ENCODE data around the gene FOXO3. TPM values are rescaled to one million over a fixed set of nuclear protein-coding genes. Genes with fewer than 3 reads are reported as not detected.

FOXO3 gene
- total RNA-seq, 2 donors from 2014 or later, result 16.4 to 20.3 TPM

DNA sequence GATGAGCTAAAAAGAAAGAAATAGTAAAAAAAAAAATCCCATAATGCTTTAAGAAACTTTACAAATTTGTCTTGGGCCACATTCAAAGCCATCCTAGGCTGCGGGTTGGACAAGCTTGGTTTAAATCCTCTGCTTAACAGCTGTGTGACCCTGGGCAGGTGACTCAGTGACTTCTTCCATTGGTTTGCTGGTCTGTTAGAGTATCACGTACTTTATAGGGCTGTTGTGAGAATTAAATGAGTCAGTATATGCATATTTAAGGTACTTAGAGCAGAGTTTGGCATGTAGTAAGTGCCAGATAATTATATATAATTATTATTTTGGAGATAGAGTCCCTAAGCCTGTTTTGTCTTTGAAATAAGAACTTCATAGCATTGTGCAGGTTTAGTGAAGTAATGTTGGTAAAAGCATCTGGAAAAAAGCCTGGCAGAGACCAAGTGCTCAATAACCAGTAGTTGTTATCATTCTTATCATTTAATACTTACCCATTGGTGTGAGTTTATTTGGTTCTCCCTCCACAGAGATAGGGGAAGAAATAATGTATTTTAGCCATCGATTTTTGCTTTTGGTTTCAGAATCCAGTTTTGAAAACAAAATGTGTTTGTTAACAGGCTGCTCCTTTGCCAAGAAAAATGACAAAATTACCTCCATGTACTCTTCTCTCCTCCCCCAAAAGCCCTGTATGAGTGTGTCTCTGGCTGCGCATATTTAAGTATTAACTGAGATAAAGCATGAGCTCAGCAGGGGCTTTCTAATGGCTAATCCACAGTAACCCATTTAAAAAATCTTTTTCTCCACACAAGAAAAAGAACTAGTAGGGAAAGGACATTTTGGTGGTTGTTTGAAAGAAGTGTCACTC, 67.2 kb downstream of the FOXO3 start:
- TF ChIP-seq, protein P1, sequence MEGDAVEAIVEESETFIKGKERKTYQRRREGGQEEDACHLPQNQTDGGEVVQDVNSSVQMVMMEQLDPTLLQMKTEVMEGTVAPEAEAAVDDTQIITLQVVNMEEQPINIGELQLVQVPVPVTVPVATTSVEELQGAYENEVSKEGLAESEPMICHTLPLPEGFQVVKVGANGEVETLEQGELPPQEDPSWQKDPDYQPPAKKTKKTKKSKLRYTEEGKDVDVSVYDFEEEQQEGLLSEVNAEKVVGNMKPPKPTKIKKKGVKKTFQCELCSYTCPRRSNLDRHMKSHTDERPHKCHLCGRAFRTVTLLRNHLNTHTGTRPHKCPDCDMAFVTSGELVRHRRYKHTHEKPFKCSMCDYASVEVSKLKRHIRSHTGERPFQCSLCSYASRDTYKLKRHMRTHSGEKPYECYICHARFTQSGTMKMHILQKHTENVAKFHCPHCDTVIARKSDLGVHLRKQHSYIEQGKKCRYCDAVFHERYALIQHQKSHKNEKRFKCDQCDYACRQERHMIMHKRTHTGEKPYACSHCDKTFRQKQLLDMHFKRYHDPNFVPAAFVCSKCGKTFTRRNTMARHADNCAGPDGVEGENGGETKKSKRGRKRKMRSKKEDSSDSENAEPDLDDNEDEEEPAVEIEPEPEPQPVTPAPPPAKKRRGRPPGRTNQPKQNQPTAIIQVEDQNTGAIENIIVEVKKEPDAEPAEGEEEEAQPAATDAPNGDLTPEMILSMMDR (conservative IDR thresholded peaks at IDR 0.05), result no peak
- Histone ChIP-seq H3K4me3 (ENCODE audit: low read length) (no peak overlapping the region), H3K27ac (ENCODE audit: low read depth, low read length) (no peak overlapping the region), H3K9me3 (ENCODE audit: control insufficient read depth, low read length) (no peaks in the 10 kb centered on the region), H3K27me3 (ENCODE audit: control insufficient read depth, insufficient read depth, low read length, poor library complexity, severe bottlenecking) (no peaks in the 10 kb centered on the region), H3K9ac (ENCODE audit: extremely low read depth, low read length, poor library complexity, severe bottlenecking) (no peak overlapping the region), H3K36me3 (ENCODE audit: control insufficient read depth, insufficient read depth, low read length) (no peaks in the 10 kb centered on the region), H3K4me1 (ENCODE audit: control insufficient read depth, insufficient read depth, low read length) (peaks cover 3% of the 10 kb centered on the region)
- Mint-ChIP-seq H3K36me3 (ENCODE audit: low read depth) (no peaks in the 10 kb centered on the region), H3K27ac (no peak overlapping the region), H3K9me3 (no peaks in the 10 kb centered on the region), H3K4me3 (no peak overlapping the region), H3K27me3 (ENCODE audit: insufficient read depth) (no peaks in the 10 kb centered on the region), H3K4me1 (peaks cover 36% of the 10 kb centered on the region)
- no peak for DNase-seq
- 87 to 100% methylated on average over 1 to 4 of the region's 4 CpGs for WGBS, 2 experiments (ENCODE audit: insufficient coverage in 1 of 2, insufficient read length in 1 of 2)

DNA sequence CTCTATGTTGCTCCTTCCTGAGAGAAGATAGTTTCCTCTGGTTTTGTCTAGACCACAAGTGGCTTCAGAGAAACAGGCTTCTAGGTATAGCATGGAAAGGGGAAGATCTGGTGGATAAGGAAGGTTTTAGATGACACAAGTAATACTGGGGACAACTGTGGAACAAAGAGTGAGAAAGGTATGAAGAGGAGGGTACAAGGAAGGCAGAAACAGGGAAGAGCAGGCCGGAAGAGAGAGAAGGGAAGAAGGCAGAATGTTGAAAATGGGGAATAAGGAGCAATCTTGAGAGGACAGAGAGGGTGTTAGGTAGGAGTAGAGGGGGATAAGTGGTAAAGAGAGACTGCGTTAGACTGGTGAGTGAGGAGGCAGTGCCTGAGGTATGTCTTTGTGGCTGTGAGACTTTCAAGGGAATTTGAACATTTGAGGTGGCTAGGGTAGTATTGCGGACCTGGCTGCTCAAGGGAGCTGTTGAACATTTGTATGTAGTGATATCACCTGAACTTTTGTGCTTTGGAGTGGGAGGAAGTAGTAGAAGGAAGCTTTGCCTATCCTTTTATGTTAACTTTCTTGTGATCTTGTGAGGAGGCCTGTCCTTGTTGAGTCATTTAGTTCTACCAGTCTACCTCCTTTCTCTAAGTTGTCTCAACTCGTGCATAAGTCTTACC, 69.5 kb downstream of the FOXO3 start:
- WGBS, 2 experiments (ENCODE audit: insufficient coverage in 1 of 2, insufficient read length in 1 of 2), result 89 to 100% methylated on average over 2 to 4 of the region's 4 CpGs

DNA sequence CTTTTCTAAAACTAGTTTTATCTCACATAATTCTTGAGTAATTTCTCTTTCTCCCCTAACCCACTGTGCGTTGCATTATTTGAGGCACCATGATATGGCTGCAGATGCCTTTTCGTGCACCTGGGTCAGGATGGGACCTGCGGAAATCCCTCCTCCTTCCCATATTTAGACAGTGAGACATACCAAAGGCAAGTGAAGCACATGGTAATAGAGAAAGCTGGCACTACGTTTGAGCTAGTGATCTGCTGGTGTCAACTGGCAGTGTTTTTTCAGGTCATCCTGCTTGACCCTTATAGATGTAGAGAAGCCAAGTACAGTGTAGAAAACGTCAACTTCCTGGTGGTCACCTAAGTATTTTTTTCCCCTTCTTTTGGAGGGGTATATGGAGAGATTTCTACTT, 71.7 kb downstream of the FOXO3 start:
- no peak overlapping the region for H3K9ac ChIP-seq (ENCODE audit: extremely low read depth, low read length, poor library complexity, severe bottlenecking)
- no peaks in the 10 kb centered on the region for H3K27me3 ChIP-seq (ENCODE audit: control insufficient read depth, insufficient read depth, low read length, poor library complexity, severe bottlenecking)
- TF ChIP-seq, protein P1 (conservative IDR thresholded peaks at IDR 0.05), result no peak
- no peaks in the 10 kb centered on the region for H3K9me3 ChIP-seq (ENCODE audit: control insufficient read depth, low read length)
- Mint-ChIP-seq H3K27me3 (ENCODE audit: insufficient read depth) (no peaks in the 10 kb centered on the region), H3K4me1 (peaks cover 40% of the 10 kb centered on the region), H3K9me3 (no peaks in the 10 kb centered on the region), H3K4me3 (no peak overlapping the region), H3K36me3 (ENCODE audit: low read depth) (no peaks in the 10 kb centered on the region), H3K27ac (no peak overlapping the region)
- no peaks in the 10 kb centered on the region for H3K4me1 ChIP-seq (ENCODE audit: control insufficient read depth, insufficient read depth, low read length)
- no peak overlapping the region for H3K27ac ChIP-seq (ENCODE audit: low read depth, low read length)
- 87 to 89% methylated on average over 3 to 5 of the region's 5 CpGs for WGBS, 2 experiments (ENCODE audit: insufficient coverage in 1 of 2, insufficient read length in 1 of 2)
- DNase-seq, result no peak
- H3K4me3 ChIP-seq (ENCODE audit: low read length), result no peak overlapping the region
- H3K36me3 ChIP-seq (ENCODE audit: control insufficient read depth, insufficient read depth, low read length), result no peaks in the 10 kb centered on the region

More for the DNA sequence above, 69.5 kb downstream of the FOXO3 start:
- H3K27me3 Mint-ChIP-seq (ENCODE audit: insufficient read depth), result no peaks in the 10 kb centered on the region
- no peaks in the 10 kb centered on the region for H3K36me3 ChIP-seq (ENCODE audit: control insufficient read depth, insufficient read depth, low read length)
- no peak overlapping the region for H3K27ac ChIP-seq (ENCODE audit: low read depth, low read length)
- no peak overlapping the region for H3K9ac ChIP-seq (ENCODE audit: extremely low read depth, low read length, poor library complexity, severe bottlenecking)
- H3K9me3 Mint-ChIP-seq, result no peaks in the 10 kb centered on the region
- peaks cover 3% of the 10 kb centered on the region for H3K4me1 ChIP-seq (ENCODE audit: control insufficient read depth, insufficient read depth, low read length)
- H3K4me3 ChIP-seq (ENCODE audit: low read length), result no peak overlapping the region
- H3K9me3 ChIP-seq (ENCODE audit: control insufficient read depth, low read length), result no peaks in the 10 kb centered on the region
- peaks cover 36% of the 10 kb centered on the region for H3K4me1 Mint-ChIP-seq
- peak overlapping the region; percentile 11 for H3K27ac Mint-ChIP-seq
- TF ChIP-seq, protein P1 (conservative IDR thresholded peaks at IDR 0.05), result no peak
- H3K4me3 Mint-ChIP-seq, result no peak overlapping the region
- no peak for DNase-seq
- no peaks in the 10 kb centered on the region for H3K36me3 Mint-ChIP-seq (ENCODE audit: low read depth)
- H3K27me3 ChIP-seq (ENCODE audit: control insufficient read depth, insufficient read depth, low read length, poor library complexity, severe bottlenecking), result no peaks in the 10 kb centered on the region
